Islet precursor cell (in vitro differentiated cells): ENCODE data around the gene DHX57.
"Not testable (repeated sequence)": the region's sequence is repeated elsewhere in the genome, so short reads cannot be mapped to it uniquely, and the experiment has no call there.

ENCODE experiments used
- DNase-seq: peaks from one replicate; pipeline ENCODE4 v3.0.0-alpha.2; 2018

DHX57 gene

DNA sequence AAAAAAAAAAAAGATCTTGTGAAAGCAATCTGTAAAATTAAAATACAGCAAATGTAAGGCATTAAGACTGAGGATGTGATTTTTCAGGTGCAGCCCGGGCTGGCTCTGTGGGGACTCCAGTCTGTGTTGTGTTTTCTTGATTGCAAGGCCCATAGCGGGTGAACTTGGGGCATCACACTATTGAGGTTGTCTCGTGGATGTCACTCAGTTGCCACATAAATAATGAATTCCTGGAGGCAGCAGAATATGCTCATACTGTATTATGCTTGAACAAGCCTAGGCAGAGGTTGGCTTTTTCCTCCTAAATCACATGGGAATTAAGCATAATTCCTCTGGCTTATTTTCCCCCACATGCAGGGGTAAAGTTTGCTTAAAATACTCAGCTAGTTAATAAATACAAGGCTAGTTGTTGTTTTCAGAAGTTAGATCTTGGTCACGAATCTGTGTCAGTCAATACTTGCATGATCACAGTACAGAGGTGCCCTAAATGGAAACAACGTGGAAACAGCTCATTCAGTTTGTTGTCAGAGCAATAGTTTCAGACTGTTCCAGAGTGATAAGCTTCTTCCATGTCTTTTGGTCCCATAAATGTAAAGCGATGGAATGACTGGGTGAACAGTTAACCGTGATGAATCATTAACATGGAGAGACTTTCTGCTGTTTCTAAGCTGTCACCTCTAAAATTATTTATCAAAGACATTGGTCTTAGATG is 81.3 kb downstream of the DHX57 start:
- DNase-seq = no peak

DNA sequence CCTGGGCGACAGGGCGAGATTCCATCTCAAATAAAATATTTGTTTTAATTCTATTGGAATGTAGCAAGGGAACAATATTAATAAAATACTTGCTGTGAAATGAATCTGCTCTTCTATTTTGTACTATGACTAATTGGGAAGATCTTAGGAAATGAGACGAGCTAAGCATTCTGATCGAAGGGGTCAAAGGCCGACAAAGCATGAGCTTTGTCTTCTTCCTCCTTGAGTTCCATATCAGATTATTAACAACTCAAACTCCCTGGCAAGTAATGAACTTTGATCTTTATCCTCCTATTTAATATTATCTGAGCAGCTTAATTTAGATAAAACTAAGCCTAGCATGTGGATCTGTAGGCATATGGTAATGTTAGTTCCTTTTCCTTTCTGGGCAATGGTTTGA is 82.2 kb downstream of the DHX57 start:
- DNase-seq = no peak

DNA sequence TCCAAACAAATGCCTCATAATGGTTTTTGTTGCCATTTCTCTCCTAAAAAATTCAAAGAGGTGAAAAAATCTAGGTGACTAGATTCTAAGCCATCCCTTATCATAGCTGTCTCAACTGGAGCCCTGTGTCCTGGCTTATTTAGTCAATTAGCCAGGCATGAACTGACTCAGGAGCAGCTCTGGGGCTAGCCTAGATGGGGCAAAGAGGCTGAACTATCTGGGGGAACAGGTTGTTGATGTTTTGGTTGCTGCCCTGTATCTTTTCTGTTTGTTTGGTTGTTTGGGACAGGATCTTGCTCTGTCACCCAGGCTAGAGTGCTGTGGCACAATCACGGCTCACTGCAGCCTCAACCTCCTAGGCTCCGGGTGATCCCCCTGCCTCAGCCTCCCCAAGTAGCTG is 83.0 kb downstream of the DHX57 start:
- DNase-seq = no peak

DNA sequence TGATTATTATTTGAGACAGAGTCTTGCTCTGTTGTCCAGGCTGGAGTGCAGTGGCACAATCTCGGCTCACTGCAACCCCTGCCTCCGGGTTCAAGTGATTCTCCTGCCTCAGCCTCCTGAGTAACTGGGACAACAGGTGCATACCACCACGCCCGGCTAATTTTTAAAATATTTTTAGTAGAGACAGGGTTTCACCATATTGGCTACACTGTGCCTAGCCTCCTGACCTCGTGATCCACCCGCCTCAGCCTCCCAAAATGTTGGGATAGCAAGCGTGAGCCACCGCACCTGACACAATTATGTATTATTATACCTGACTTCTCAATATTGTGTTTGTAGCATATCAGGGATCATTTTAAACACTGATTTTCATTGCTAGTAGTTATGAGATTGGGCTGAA is 83.4 kb downstream of the DHX57 start:
- not testable (repeated sequence) for DNase-seq

DNA sequence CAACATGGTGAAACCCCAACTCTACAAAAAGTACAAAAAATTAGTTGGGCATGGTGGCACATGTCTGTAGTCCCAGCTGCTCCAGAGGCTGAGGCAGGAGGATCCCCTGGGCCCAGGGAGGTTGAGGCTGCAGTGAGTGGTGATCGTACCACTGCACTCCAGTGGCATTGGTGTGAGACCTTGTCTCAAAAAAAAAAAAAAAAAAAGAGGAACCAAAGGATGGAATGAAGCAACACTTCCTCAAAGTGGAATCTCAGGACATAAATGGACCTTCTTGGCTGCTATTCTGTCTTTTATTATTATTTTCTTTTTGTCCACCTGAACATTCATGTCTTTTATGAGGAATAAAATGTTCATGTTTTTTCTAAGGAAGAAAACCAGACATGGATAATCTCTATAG is 84.0 kb downstream of the DHX57 start:
- no peak for DNase-seq

DNA sequence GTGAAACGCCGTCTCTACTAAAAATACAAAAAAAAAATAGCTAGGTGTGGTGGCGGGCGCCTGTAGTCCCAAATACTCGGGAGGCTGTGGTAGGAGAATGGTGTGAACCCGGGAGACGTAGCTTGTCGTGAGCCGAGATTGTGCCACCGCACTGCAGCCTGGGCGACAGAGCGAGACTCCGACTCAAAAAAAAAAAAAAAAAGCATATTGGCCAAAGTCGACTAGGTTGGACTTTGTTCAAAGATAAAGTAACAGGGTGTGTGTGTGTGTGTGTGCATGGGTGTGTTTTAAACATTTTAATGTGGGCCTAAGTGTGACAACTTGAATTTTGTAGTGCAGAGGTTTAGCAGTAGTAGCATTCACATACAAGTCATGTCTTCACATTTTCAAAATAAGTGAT is 86.0 kb downstream of the DHX57 start:
- DNase-seq = no peak

DNA sequence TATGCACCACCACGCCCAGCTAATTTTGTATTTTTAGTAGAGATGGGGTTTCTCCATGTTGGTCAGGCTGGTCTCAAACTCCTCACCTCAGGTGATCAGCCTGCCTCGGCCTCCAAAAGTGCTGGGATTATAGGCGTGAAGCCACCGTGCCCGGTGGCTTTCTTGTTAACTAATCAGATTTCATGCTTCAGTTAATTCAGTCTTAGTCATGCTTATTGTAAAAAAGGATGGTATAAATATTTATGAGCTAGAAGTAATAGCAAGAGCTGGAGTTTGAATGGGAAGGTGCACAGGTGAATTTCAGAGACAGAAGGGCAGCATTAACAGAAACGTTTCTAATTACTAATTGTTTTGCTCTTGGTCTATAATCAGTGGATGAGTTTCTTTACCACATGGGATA is 87.4 kb downstream of the DHX57 start:
- DNase-seq = no peak

DNA sequence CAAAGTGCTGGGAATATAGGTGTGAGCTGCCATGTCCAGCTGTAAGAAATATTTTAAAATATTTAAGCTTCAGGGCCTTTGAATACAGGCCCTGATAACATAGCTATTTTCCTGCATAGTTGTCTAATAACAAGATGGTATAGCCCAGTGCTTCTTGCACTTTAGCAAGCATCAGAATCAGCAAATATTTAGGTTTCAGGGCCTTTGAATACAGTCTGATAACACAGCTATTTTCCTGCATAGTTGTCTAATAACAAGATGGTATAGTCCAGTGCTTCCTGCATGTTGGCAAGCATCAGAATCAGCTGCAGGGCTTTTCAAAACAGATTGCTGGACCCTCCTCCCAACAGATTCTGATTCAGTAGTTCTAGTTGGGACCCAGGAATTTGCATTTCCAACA is 92.1 kb downstream of the DHX57 start:
- DNase-seq = no peak

DNA sequence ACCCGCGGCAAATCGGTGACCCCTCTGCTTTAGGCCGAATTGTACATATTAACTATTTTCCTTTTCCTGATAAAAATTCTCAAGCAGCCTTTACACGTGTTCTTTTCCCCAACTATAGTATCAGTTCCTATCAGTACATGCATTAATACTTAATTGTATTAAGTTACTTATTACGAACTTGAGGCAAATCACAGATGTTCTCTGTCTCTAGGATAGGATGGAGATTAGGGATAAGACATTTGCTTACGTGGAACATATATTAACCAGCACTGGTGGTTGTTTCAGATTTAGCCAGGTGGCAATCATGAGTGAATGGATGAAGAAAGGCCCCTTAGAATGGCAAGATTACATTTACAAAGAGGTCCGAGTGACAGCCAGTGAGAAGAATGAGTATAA is 97.0 kb downstream of the DHX57 start:
- DNase-seq = no peak

DNA sequence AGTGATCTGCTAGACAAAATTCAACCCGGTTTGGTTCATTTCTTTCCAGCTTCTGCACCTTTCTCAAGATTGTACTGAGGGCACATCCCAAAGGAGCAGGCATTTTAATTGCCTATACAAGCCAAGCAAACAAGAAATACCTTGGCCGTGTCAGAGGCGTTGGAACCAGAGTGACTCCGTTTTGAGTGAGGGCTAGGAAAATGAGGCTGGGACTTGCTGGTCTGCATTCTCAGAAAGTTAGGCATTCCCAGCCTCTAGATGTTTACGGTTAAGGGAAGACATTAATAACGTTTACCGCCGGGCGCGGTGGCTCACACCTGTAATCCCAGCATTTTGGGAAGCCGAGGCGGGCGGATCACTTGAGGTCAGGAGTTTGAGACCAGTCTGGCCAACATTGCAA is 99.2 kb downstream of the DHX57 start:
- DNase-seq = peak; percentile 70

DNA sequence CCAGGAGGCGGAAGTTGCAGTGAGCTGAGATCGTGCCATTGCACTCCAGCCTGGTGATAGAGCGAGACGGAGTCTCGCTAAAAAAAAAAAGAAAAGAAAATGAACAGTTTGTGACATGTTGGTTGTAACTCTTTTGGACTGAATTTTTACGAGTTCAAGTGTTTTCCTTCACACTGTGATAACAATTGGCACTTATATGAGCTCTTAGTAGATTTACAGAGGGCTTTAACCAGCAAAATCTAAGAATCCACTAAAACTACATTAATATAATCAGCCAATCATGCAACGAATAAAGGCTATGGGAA is 99.9 kb downstream of the DHX57 start:
- DNase-seq = no peak

DNA sequence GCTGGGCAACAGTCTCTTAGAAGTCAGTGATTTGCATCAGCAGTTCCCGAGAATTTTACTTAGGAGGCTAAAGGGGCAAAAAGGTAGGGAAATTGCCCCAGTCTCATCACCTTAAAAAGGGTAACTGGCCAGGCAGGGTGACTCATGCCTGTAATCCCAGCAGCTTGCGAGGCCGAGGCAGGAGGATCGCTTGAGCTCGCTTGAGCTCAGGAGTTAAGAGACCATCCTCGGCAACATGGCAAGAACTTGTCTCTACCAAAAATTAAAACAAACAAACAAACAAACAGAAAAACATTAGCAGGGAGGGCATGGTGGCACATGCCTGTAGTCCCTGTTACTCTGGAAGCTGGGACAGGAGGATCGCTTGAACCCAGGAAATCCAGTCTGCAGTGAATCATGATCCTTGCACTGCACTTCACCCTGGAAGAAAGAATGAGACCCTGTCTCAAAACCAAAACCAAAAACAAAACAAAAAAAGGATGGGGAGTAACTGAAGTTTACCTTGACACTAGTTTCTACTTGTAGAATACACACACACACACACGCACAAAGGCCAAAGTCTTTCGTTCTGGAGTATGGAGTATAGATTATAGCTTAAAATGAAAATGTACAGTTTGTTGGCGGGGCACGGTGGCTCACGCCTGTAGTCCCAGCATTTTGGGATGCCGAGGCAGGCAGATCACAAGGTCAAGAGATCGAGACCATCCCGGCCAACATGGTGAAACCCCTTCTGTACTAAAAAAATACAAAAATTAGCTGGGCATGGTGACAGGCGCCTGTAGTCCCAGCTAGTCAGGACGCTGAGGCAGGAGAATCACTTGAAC is 100.4 kb downstream of the DHX57 start:
- peak; percentile 62 for DNase-seq

DNA sequence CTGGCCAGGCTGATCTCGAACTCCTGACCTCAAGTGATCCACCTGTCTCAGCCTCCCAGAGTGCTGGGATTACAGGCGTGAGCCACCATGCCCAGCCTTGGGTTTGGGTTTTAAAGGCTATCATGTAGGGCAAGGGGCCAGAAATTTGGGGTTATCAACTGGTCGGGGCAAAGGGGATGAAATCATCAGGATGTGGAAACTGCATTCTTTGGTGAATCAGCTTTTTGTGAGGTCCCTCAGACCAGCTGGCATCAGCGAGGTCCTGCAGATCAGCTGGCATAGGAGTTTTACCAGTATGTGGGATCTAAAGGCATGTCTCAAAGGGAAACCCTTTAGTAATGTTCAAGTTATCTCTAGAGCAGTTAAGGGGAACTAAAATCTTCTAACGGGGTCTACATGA is 104.1 kb downstream of the DHX57 start:
- DNase-seq = no peak

DNA sequence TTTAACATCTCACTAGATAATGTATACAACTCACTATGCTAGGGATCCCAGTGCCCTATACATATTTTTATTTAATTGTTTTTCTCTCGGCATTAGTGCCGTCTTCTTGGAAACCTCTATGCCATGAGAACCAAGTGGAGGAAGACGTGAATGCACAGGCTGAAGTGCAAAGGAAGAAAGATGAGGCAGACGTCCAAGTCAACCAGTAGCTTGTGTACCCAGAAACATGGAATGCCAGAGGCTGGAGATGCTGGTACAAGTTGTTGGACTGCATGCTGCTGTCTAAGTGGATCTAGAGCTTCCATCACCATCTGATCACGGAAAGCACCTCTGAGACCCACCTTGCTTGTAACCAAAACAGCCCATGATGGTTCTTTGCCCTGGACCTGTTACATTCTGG is 110.2 kb downstream of the DHX57 start:
- DNase-seq = no peak

DNA sequence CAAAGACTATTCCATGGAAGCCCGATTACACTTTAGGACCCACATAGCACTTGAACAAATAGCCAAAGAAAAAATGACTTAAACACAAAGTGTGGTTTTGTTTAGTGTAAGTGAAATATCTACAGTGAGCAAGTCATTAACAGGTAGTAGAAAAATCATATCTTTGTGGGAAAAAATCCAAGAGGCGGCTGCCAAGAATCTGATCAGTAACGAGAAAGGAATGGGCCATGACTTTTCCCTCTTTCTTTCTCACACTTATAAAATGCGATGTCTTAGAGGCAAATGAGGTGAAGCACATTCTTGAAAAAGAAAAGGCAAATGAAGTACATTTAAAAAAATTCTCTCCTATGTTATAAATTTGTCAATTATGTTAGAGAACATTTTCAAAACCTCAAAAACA is 110.6 kb downstream of the DHX57 start:
- DNase-seq = no peak

DNA sequence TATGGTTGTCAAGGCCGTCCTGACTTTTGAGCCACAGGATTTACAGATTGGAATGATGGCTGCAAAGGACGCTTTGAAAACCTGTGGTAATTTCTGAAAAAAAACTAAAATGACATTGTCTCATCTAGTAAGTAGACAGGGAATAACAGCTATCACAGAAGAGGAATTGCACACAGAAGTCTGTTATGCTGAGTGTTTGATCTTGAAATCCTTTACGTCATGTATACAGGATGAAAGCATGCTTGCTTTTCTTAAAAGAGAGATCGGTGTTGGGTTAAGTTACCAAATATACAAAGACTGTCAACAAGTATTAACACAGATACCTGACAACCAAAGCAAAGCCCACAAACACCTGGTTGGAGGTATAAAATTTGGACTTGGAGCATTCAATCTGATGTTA is 112.0 kb downstream of the DHX57 start:
- DNase-seq = no peak

DNA sequence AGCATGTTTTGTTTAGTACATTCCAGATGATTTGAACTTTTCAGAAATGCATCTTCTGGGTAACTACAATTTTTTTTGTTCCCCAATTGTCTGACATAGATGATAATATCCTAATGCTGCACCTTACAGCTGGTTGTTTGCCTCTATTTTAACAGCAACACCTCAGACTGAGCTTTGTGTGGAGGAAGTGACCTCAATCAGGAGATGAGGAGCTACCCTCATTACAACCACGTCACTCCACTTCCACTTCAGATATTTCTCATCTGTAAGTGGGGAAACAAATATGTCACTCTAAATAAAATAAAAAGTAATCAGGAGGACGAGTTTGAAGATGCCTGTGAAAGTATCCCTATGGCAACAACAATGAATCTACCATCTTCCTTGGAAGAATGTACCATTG is 112.5 kb downstream of the DHX57 start:
- no peak for DNase-seq

DNA sequence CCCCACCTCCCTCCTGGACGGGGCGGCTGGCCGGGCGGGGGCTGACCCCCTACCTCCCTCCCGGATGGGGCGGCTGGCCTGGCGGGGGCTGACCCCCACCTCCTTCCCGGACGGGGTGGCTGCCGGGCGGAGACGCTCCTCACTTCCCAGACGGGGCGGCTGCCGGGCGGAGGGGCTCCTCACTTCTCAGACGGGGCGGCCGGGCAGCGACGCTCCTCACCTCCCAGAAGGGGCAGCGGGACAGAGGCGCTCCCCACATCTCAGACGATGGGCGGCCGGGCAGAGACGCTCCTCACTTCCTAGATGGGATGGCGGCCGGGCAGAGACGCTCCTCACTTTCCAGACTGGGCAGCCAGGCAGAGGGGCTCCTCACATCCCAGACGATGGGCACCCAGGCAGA is 119.8 kb downstream of the DHX57 start:
- not testable (repeated sequence) for DNase-seq

DNA sequence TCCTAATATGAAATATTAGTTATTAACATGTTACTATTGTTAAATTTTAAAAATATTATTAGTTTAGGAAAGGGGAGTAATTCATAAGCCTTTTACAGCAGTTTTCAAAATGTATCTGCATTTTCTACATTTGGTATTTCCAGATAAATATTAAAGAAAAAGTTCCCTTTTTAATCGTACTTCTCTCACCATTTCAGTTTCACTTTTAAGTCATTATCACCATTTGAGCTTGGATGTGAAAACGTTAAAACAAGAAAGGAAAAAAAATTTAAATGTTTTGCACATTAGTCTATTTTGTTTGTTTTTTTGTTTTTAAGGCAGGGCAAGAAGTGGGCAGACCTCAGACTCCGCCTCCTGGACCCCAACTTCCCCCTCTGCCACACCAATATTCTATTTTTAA is 121.2 kb downstream of the DHX57 start:
- no peak for DNase-seq

DNA sequence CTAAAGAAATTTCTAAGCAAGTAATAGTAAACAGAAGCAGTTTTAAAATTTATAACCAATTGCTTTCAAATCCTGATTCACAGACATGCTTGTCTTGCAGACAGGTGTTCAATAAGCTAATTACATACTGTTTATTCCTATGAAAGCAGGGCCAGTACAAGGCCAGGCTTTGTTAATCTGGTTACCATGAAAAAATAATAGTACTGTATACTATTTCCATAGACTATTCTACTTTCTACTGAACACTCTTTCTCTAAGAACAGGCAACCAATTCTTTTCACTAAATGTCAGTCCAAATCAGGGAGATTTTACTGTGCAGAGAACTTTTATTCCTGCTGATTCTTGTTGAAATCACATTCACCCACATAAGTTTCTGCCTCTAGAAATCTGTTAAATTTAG is 121.7 kb downstream of the DHX57 start:
- no peak for DNase-seq

DNA sequence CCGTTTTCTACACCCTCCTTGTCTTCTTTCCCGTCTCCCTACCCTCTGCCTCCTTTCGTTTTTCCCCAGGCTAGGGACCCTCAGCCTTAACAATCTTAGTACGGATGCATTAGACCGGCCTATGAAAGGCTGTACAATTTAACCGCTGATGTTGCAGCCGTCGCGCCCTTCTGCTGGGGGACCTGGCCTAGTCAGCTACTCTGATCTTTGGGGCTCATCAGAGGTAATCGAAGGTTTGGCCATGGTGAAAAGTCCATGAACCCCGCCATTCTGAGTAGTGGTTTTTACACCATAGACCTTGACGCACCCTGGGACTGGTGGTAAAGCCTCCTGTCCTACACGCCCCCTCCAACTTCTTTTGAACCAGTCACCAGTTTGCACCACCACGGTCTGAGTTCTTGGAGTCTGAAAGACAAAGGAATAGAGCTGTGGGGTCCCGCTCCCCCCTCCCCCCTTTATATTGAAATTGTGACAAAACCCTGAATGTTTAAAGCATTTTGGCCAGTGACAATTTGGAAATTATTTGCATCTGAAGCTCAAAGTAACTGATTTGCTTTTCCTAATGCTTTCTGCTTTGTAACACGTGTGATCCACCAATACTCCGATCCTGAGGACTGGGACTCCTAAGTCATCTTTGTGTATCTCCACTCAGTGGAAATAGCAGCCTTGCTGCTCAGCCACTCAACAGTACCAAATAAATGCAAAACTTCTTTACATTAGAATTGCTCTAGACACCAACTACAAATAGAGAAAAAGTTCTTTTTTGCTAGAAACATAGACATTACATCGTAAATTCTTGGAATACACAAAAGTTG is 123.9 kb downstream of the DHX57 start:
- no peak for DNase-seq

DNA sequence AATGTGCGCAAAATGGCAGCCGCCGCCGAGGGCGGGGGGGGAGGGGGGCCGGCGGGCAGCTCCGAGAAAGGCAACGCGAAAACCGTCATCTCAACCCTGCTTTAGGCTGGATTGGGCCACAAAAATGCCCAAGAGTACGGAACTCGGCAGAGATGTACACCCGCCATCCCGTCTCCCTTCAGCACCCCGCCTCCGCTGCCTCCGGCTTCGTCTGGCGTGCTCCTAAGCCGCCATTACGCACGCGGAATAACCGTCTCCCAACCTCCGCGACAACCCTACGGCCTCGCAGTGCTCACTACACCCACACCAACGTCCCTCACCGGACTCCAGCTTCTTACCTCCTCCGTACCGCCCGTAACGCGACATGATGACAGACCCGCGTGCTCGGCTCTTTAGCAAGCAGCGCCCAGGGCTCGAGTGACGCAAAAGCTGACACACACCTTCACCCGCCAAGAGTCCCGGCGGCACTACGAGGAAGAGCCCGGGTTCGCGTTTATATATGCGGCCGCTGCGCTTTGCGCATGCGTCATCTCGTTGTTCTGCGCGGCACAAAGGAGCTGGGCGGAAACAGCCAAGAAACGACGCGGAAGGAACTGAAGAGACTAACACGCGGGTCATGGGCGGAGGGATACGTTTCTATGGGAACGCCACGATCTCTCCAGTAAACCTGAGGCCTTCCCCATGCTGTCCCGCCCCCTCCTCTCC is 124.7 kb downstream of the DHX57 start, which contains the start of gene SRSF7:
Gene SRSF7 (minus strand): TSS at position 471 of the 705 bp plus-strand sequence. CDS start 105 bp downstream, at position 366.
- DNase-seq = peak; percentile 98
